ENCODE results near the gene TRABD2B. TPM values are rescaled to one million over a fixed set of nuclear protein-coding genes. Genes with fewer than 3 reads are reported as not detected.

The TRABD2B gene
- total RNA-seq, 1 donor from 2014 or later, result not detected

- H3K27ac Mint-ChIP-seq (ENCODE audit: unreplicated experiment), result no peak overlapping the region
These were observed 82.8 kb downstream of the TRABD2B start for GRCh38 chr1:47914218-47914938.

GRCh38 chr1:47913225-47913823 lies 83.9 kb downstream of the TRABD2B start:
- Mint-ChIP-seq H3K27me3 (ENCODE audit: unreplicated experiment) (peaks cover 20% of the 10 kb centered on the region), H3K4me1 (ENCODE audit: unreplicated experiment) (peaks cover 8% of the 10 kb centered on the region), H3K9me3 (ENCODE audit: unreplicated experiment) (no peaks in the 10 kb centered on the region), H3K36me3 (ENCODE audit: unreplicated experiment) (no peaks in the 10 kb centered on the region), H3K4me3 (ENCODE audit: unreplicated experiment) (no peak overlapping the region), H3K27ac (ENCODE audit: unreplicated experiment) (no peak overlapping the region)
- no peak for DNase-seq (ENCODE audit: extremely low spot score, unreplicated experiment)
- TF ChIP-seq CTCF (IDR thresholded peaks at IDR 0.05), result no peak

More at GRCh38 chr1:47914218-47914938, 82.8 kb downstream of the TRABD2B start:
- peaks cover 20% of the 10 kb centered on the region for H3K27me3 Mint-ChIP-seq (ENCODE audit: unreplicated experiment)
- no peaks in the 10 kb centered on the region for H3K36me3 Mint-ChIP-seq (ENCODE audit: unreplicated experiment)
- no peak for TF ChIP-seq CTCF (IDR thresholded peaks at IDR 0.05)
- H3K9me3 Mint-ChIP-seq (ENCODE audit: unreplicated experiment), result no peaks in the 10 kb centered on the region
- H3K4me1 Mint-ChIP-seq (ENCODE audit: unreplicated experiment), result peaks cover 8% of the 10 kb centered on the region
- no peak overlapping the region for H3K4me3 Mint-ChIP-seq (ENCODE audit: unreplicated experiment)
- DNase-seq (ENCODE audit: extremely low spot score, unreplicated experiment), result no peak

GRCh38 chr1:47912756-47913155 lies 84.4 kb downstream of the TRABD2B start:
- TF ChIP-seq CTCF (IDR thresholded peaks at IDR 0.05), result no peak
- Mint-ChIP-seq H3K27ac (ENCODE audit: unreplicated experiment) (no peak overlapping the region), H3K27me3 (ENCODE audit: unreplicated experiment) (peaks cover 19% of the 10 kb centered on the region), H3K4me1 (ENCODE audit: unreplicated experiment) (peaks cover 8% of the 10 kb centered on the region), H3K36me3 (ENCODE audit: unreplicated experiment) (no peaks in the 10 kb centered on the region), H3K9me3 (ENCODE audit: unreplicated experiment) (no peaks in the 10 kb centered on the region), H3K4me3 (ENCODE audit: unreplicated experiment) (no peak overlapping the region)
- no peak for DNase-seq (ENCODE audit: extremely low spot score, unreplicated experiment)

GRCh38 chr1:47911892-47912291 lies 85.3 kb downstream of the TRABD2B start:
- DNase-seq (ENCODE audit: extremely low spot score, unreplicated experiment), result no peak
- H3K27me3 Mint-ChIP-seq (ENCODE audit: unreplicated experiment), result peaks cover 19% of the 10 kb centered on the region
- no peaks in the 10 kb centered on the region for H3K36me3 Mint-ChIP-seq (ENCODE audit: unreplicated experiment)
- TF ChIP-seq CTCF (IDR thresholded peaks at IDR 0.05), result no peak
- no peaks in the 10 kb centered on the region for H3K9me3 Mint-ChIP-seq (ENCODE audit: unreplicated experiment)
- no peak overlapping the region for H3K4me3 Mint-ChIP-seq (ENCODE audit: unreplicated experiment)
- no peak overlapping the region for H3K27ac Mint-ChIP-seq (ENCODE audit: unreplicated experiment)
- peaks cover 10% of the 10 kb centered on the region for H3K4me1 Mint-ChIP-seq (ENCODE audit: unreplicated experiment)

GRCh38 chr1:47911424-47911823 lies 85.8 kb downstream of the TRABD2B start:
- Mint-ChIP-seq H3K27ac (ENCODE audit: unreplicated experiment) (no peak overlapping the region), H3K36me3 (ENCODE audit: unreplicated experiment) (no peaks in the 10 kb centered on the region), H3K4me1 (ENCODE audit: unreplicated experiment) (peaks cover 15% of the 10 kb centered on the region), H3K9me3 (ENCODE audit: unreplicated experiment) (no peaks in the 10 kb centered on the region), H3K27me3 (ENCODE audit: unreplicated experiment) (peaks cover 17% of the 10 kb centered on the region), H3K4me3 (ENCODE audit: unreplicated experiment) (no peak overlapping the region)
- TF ChIP-seq CTCF (IDR thresholded peaks at IDR 0.05), result no peak
- DNase-seq (ENCODE audit: extremely low spot score, unreplicated experiment), result no peak

Measured in osteocyte (in vitro differentiated cells).